ENCODE measurements around the gene SLC22A23.

SLC22A23 gene

GRCh38 chr6:3396503-3397180 lies 60.2 kb downstream of the SLC22A23 start:
- H3K9me3 ChIP-seq (ENCODE audit: insufficient read depth, low read length, severe bottlenecking): no peaks in the 10 kb centered on the region
- no peak for DNase-seq
- no peak overlapping the region for H2AFZ ChIP-seq (ENCODE audit: low read depth, low read length)
- TF ChIP-seq EZH2 (IDR thresholded peaks at IDR 0.05; ENCODE audit: borderline replicate concordance, low read depth, low read length, severe bottlenecking): no peak
- TF ChIP-seq, protein P1, sequence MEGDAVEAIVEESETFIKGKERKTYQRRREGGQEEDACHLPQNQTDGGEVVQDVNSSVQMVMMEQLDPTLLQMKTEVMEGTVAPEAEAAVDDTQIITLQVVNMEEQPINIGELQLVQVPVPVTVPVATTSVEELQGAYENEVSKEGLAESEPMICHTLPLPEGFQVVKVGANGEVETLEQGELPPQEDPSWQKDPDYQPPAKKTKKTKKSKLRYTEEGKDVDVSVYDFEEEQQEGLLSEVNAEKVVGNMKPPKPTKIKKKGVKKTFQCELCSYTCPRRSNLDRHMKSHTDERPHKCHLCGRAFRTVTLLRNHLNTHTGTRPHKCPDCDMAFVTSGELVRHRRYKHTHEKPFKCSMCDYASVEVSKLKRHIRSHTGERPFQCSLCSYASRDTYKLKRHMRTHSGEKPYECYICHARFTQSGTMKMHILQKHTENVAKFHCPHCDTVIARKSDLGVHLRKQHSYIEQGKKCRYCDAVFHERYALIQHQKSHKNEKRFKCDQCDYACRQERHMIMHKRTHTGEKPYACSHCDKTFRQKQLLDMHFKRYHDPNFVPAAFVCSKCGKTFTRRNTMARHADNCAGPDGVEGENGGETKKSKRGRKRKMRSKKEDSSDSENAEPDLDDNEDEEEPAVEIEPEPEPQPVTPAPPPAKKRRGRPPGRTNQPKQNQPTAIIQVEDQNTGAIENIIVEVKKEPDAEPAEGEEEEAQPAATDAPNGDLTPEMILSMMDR (IDR thresholded peaks at IDR 0.05; ENCODE audit: borderline replicate concordance, extremely low read depth, low read length, poor library complexity, severe bottlenecking): no peak
- no peaks in the 10 kb centered on the region for H3K4me1 ChIP-seq (ENCODE audit: insufficient read depth, low read length)
- no peaks in the 10 kb centered on the region for H3K36me3 ChIP-seq (ENCODE audit: insufficient read depth, low read length)
- H4K20me1 ChIP-seq (ENCODE audit: insufficient read depth, low read length): no peaks in the 10 kb centered on the region; the same call in 1 of the 2 replicates
- no peak overlapping the region for H3K9ac ChIP-seq (ENCODE audit: low read depth, low read length)
- H3K4me2 ChIP-seq (ENCODE audit: insufficient read depth, low read length): no peak overlapping the region
- no peak overlapping the region for H3K27ac ChIP-seq (ENCODE audit: low read length)
- peaks cover 5% of the 10 kb centered on the region for H3K27me3 ChIP-seq (ENCODE audit: insufficient read depth, low read length, poor library complexity)
- H3K4me3 ChIP-seq (ENCODE audit: low read depth in 1 of 2, low read length in 2 of 2): no peak overlapping the region
- H3K79me2 ChIP-seq (ENCODE audit: insufficient read depth, low read length): no peaks in the 10 kb centered on the region
- no peak for ATAC-seq (ENCODE audit: insufficient read depth, low read depth)

DNA sequence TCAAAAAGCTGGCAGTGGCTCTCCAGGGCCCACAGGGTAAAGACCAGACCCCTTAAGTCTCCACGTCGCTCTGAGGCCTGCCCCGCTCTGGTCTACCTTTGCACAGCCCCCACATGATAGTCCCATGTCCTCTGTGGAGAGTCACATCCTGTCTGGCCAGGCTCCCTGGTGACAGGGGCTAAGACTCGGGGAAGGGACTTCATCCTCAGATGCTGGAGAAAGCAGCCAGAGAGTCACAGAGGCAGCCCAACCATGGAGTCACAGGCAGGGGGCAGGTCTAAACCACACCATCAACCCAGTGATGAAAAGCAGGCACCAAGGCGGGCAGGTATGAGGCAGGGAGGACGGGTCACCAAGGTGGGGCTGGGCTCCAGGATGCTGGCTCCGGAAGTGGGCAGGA lies 62.2 kb downstream of the SLC22A23 start:
- H3K4me1 ChIP-seq (ENCODE audit: insufficient read depth, low read length): no peaks in the 10 kb centered on the region
- H3K36me3 ChIP-seq (ENCODE audit: insufficient read depth, low read length): no peaks in the 10 kb centered on the region
- H3K27me3 ChIP-seq (ENCODE audit: insufficient read depth, low read length, poor library complexity): peaks cover 5% of the 10 kb centered on the region
- no peak for DNase-seq
- no peak for ATAC-seq (ENCODE audit: insufficient read depth, low read depth)
- TF ChIP-seq, protein P1 (IDR thresholded peaks at IDR 0.05; ENCODE audit: borderline replicate concordance, extremely low read depth, low read length, poor library complexity, severe bottlenecking): no peak
- TF ChIP-seq EZH2 (IDR thresholded peaks at IDR 0.05; ENCODE audit: borderline replicate concordance, low read depth, low read length, severe bottlenecking): no peak
- H3K27ac ChIP-seq (ENCODE audit: low read length): no peak overlapping the region
- H4K20me1 ChIP-seq (ENCODE audit: insufficient read depth, low read length): no peaks in the 10 kb centered on the region; the same call in 1 of the 2 replicates
- H2AFZ ChIP-seq (ENCODE audit: low read depth, low read length): no peak overlapping the region
- no peaks in the 10 kb centered on the region for H3K9me3 ChIP-seq (ENCODE audit: insufficient read depth, low read length, severe bottlenecking)
- H3K9ac ChIP-seq (ENCODE audit: low read depth, low read length): no peak overlapping the region
- no peak overlapping the region for H3K4me3 ChIP-seq (ENCODE audit: low read depth in 1 of 2, low read length in 2 of 2)
- no peak overlapping the region for H3K4me2 ChIP-seq (ENCODE audit: insufficient read depth, low read length)
- H3K79me2 ChIP-seq (ENCODE audit: insufficient read depth, low read length): no peaks in the 10 kb centered on the region

GRCh38 chr6:3393836-3394202 lies 63.0 kb downstream of the SLC22A23 start:
- Histone ChIP-seq H3K27ac (ENCODE audit: low read length) (no peak overlapping the region), H3K9me3 (ENCODE audit: insufficient read depth, low read length, severe bottlenecking) (no peaks in the 10 kb centered on the region), H3K79me2 (ENCODE audit: insufficient read depth, low read length) (no peaks in the 10 kb centered on the region), H3K4me1 (ENCODE audit: insufficient read depth, low read length) (no peaks in the 10 kb centered on the region), H3K36me3 (ENCODE audit: insufficient read depth, low read length) (no peaks in the 10 kb centered on the region), H3K9ac (ENCODE audit: low read depth, low read length) (no peak overlapping the region), H4K20me1 (ENCODE audit: insufficient read depth, low read length) (no peaks in the 10 kb centered on the region; the same call in 1 of the 2 replicates), H3K4me3 (ENCODE audit: low read depth in 1 of 2, low read length in 2 of 2) (no peak overlapping the region), H3K4me2 (ENCODE audit: insufficient read depth, low read length) (no peak overlapping the region), H3K27me3 (ENCODE audit: insufficient read depth, low read length, poor library complexity) (peaks cover 5% of the 10 kb centered on the region), H2AFZ (ENCODE audit: low read depth, low read length) (no peak overlapping the region)
- no peak for TF ChIP-seq EZH2 (IDR thresholded peaks at IDR 0.05; ENCODE audit: borderline replicate concordance, low read depth, low read length, severe bottlenecking)
- TF ChIP-seq, protein P1 (IDR thresholded peaks at IDR 0.05; ENCODE audit: borderline replicate concordance, extremely low read depth, low read length, poor library complexity, severe bottlenecking): no peak
- DNase-seq (no peak), ATAC-seq (ENCODE audit: insufficient read depth, low read depth) (no peak)

Measured in DND-41 (cell line).